ENCODE measurements around the gene DGKB.

DNA sequence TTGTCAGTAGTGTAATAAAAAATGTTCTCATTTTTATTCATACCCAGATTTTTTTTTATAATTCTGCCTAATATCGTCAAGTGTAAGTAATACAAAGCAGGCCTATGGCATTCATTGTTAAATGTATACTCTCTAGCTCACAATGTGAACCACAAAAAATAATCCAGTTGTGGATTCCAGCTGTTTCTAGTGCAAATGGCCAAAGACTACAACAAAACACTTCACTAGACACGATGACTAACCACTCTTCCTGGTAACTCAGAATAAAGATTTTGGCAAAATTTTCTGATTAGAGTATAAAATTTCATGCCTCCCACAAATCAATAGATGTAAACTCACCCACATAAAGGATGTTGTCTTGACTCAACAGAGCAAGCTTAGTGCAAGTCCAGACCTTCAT is 396.6 kb downstream of the DGKB start:
- no peak for TF ChIP-seq POLR2AphosphoS5 (IDR thresholded peaks at IDR 0.05)
- TF ChIP-seq, protein P1, sequence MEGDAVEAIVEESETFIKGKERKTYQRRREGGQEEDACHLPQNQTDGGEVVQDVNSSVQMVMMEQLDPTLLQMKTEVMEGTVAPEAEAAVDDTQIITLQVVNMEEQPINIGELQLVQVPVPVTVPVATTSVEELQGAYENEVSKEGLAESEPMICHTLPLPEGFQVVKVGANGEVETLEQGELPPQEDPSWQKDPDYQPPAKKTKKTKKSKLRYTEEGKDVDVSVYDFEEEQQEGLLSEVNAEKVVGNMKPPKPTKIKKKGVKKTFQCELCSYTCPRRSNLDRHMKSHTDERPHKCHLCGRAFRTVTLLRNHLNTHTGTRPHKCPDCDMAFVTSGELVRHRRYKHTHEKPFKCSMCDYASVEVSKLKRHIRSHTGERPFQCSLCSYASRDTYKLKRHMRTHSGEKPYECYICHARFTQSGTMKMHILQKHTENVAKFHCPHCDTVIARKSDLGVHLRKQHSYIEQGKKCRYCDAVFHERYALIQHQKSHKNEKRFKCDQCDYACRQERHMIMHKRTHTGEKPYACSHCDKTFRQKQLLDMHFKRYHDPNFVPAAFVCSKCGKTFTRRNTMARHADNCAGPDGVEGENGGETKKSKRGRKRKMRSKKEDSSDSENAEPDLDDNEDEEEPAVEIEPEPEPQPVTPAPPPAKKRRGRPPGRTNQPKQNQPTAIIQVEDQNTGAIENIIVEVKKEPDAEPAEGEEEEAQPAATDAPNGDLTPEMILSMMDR (IDR thresholded peaks at IDR 0.05): no peak

Data from gastroesophageal sphincter (tissue), 3 donors.